Activated gamma-delta T cell treated with Interleukin-2 at 50 U/mL for 16 hours (primary cell): ENCODE measurements around the gene TC2N.
"Not testable (repeated sequence)": the region's sequence is repeated elsewhere in the genome, so short reads cannot be mapped to it uniquely, and the experiment has no call there.

Experiments
- DNase-seq: peaks from one replicate; pipeline ENCODE4 v3.0.0-alpha.2; 2020

TC2N gene

DNA sequence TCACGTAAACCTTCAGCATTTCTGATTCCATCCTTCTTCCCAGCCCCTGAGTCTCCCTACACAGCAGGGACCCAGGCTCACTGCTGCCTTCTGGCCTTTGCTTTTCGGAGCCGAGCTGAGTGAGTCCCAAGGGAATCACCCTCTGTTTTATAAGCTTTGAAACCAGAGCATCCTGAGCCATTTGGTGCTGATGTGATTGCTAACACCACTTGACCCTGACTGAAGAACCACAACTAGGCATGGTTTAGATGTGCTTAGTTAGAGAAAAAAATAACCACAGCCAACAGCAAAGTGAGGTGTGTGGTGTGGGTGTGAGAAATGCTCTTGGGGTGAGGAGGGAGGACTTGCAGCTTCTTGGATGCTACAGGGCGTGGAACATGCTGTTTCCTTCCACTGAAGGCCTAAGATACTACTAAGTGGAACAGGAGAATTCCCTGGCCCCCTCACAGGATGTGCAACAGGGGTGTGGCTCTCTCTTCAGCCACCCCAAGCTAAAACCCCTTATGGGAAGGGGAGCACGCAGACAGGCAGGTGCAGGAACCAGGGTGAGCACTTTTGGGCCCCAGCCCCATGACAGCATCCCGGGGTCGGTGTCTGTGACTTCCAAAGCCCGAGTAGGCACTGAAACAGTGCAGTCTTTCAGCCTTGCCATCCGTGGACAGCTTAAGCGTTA, at the start of gene TC2N:
TSS of gene TC2N (minus strand) at position 221 of the 673 bp plus-strand sequence. CDS start 53,767 bp downstream, outside the sequence.
- DNase-seq = peak; percentile 72

DNA sequence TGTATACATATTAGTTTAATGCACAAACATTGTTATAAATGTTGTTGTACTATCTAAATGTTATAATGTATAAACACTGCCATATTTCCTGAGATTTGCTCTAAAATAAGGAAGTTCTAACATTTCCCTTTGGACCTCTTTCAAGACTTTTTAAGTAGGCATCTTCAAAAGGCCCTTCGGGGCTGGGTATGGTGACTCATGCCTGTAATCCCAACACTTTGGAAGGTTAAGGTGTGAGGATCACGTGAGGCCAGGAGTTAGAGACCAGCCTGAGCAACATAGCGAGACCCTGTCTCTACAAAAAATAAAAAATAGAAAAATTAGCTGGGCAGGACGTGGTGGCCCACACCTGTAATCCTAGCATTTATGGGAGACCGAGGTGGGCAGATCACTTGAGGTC, 44.7 kb upstream of the TC2N start:
- DNase-seq = no peak

DNA sequence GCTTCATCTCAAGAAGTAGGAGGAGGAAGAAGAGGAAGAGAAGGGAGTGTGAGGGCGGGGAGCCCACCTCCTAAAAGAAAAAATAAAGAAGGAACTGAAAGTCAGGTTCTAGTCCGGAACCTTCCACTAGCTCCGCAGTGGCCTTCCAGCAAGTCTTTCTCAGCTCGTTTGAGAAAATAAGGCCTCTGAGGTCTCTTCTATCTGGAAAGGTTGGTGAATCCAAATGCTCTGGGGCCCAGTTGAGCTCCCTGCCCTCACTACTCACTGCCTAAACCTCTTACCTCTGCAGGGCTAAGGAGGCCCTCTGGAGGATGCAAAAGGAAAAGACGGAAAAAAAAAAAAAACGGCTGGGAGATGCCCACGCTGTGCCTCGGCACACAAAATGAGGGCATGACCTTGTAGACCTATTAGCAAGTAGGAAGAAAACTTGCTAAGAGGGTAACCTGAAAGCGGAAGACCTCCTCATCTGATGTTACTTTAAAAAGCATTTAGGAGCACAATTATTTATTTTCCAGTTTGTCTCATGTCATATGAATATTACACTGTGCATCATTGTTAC, 44.2 kb upstream of the TC2N start:
- DNase-seq = peak; percentile 39

DNA sequence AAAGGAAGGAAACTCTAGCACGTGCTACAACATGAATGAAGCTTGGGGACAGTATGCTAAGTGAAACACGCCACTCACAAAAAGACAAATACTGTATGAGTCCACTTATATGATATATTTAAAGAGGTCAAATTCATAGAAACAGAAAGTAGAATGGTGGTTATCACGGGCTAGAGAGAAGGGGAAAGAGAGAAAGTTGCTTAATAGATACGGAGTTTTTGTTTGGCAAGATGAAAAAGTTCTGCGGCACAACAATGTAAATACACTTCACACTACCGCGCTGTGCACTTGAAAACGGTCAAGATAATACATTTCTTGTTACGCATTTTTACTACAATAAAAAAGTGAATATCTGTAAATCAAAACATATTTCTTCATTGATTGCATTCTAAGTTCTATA, 42.9 kb upstream of the TC2N start:
- no peak for DNase-seq

DNA sequence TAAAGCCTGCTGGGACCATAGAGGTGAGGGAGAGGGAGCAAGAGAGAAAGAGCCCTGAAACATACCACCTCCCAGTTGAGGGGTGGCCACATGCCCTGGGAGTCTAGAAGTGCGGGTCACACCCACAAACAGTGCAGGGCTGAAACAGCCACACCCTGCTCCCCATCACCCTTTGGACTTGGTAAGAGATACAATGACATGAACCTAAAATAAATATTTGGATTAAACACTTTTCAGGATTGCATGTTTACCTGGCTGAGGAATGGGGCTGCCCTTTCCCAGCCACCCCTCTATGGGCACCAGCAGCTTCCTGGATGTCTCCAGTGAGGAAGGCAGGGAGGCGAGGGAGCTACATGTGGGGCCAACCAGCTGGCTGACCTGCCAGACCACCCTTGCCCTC, 39.0 kb upstream of the TC2N start:
- DNase-seq = no peak

DNA sequence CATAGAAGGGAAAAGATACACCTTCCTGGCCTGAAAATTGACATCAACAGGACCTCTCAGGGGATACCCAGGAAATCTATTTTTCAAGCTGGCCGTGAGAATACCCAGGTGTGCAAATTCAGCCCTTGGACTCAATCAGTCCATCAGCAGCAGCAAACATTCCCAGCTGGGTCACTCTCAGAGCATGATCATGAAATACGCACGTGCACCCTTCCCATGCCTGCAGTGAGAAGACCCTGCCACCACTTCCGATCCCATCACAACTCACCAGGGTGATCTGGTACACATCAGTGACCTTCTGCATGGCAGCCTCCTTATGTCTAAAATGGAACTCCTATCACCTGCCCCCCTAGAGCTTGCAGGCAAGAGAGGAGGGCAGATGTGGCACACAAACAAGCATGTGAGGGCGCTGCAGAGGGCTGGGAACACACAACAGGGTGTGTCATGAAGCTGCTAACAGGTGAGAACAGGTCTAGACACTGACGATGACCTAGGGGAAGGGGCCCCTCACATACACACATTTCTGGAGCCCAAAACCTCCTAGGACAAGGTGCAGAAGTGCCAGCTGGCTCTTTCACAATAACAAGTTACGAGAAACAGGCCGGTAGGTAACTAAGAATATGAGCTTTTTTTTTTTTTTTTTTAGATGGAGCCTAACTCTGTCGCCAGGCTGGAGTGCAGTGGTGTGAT, 37.8 kb upstream of the TC2N start:
- no peak for DNase-seq

DNA sequence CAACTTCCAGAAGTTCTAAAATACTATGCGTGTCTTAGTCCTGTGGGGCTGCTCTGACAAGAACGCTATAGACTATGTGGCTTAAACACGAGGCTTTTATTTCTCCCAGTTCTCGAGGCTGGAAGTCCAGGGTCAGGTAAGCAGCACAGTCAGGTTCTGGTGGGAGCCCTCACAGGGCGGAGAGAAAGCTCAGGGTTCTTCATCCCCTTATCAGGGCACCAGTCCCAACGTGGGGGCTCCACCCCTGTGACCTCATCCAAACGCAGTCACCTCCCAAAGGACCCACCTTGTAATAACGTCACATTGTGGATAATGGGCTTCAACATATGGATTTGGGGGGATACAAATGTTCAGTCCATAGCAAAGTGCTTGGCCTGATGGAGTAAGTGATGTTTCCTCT, 37.1 kb upstream of the TC2N start:
- DNase-seq = no peak

DNA sequence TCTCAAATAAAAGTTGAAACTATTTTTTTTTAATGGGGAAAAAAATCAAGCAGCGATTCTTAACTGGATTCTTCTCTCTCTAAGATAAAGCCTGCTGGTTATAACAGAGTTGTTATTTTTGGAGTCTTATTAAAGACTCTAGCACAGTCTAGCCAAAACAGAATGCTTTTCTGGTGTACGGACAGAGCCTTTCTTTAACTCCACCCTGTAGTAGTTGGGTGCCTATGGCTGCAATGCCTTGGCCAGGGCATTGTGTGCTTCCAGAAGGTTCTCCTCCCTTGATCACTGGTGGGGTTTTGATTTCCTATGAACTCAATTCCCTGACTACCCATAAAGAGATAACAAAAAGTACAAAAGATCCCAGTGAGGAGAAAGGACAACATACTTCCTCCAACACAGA, 35.7 kb upstream of the TC2N start:
- no peak for DNase-seq

DNA sequence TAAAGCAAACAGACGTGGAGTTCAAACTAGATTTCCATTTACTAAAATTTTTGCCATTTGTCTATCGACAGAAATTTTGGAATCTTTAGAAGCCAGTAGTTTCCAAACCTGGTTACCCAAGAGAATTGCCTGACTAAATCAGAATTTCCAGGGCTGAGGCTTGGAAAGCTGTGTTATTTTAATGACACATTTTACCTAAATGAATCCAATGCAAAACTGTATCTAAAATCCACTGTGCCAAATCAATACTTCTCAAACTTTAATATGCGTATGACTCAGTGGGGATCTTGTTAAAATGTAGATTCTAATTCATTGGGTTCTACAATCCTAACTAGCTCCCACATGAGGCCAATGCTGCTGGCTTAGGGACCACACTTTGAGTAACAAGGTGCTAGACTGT, 35.0 kb upstream of the TC2N start:
- DNase-seq = no peak

DNA sequence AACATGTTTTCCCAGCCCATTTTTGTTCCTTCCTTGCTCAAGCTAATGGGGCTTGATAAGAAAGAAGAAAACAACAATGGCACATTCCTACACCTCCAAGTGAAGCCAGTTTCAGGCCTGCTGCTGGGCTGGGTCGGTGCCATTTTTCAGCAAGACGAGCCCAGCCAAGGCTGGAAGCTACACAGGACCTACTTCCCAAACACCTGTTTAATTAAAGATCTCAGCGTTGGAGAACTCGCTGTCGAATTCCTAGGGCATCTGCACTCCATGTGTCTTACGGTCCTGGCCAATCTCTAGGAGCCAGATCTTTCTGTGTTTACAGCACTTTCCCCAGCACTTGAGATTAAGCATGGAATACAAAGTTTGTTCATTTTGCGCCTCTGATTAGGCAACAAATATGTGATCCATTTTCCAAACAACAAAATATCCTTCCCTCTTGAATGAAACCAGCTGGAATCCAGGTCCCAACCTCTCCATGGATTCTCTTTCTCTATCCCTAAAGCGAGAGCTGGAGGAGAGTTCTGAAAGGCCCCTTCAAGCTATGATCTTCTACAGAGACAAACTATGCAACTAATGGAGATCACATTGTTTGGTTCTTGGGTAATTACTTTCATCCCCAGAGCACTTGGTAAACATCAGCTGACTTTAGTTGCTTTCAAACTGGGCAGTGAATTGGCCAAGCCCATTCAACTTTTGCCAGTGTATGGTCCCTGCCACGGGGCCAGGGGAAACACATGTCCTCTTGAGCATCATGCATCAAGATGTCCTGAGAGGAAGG, 34.3 kb upstream of the TC2N start:
- no peak for DNase-seq

DNA sequence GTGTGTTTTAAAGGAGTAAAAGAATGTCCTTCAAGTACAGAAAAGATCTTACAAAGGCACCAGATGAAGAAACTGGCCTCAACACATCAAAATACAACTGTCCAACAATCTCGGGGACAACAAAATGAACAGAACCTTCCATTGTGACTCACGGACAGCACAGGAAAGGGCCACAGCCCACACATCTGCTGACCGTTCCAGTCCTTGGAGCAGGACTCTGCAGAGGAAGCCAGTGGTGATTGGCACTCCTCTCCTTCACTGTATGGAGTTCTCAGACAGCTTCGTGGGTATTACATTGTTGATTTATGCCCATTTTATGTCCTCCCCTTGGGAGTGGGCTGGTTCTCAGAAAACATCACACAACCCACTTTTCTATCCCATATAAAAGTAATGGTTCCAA, 32.5 kb upstream of the TC2N start:
- no peak for DNase-seq

DNA sequence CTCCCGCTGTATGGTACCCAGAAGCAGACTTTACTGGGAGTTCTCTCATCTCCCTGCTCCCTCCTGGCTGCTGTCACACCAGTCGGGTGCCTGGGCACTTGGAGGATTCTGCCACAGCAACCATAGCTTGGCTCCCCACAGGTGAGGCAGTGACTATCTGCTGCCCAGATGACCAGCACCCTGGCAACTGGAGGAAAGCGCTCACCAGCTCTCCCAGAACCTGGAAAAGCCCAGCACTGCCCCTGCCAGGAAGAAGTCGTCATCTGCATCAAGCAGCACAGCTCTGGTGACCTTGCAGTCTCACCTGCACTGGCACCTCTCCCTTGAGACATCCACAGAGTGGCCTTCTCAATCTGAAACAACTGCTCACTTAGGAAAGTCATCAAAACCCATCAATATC, 31.9 kb upstream of the TC2N start:
- no peak for DNase-seq

DNA sequence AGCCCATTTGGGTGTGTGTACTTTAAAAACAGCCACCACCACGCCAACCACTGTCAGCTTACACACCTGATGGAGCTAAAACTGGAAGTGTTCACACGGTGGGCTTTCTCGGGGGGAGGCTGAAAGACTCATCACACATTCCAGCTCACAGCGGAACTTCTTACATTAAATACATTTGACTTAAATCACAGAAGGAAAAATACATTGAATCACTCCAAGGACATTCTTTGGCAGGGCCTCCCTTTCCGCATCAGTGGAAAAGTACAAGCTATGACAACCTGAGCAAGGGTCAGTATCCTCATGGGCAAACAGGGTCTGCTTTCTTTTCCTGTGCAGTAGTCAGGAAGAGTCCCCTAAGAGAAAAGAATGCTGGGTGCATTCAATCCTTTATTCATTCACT, 31.0 kb upstream of the TC2N start:
- no peak for DNase-seq

DNA sequence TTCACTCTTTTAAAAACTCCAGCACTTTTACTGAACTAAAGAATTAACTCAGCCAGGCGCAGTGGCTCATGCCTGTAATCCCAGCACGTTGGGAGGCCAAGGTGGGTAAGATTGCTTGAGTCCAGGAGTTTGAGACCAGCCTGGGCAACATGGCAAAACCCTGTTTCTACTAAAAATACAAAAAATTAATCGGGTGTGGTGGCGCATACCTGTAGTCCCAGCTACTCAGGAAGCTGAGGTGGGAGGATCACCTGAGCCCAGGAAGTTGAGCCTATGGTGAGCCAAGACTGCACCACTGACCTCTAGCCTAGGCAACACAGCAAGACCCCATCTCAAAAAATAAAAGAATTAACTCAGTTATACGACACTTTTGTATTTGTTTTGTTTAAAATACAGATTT, 30.4 kb upstream of the TC2N start:
- not testable (repeated sequence) for DNase-seq

DNA sequence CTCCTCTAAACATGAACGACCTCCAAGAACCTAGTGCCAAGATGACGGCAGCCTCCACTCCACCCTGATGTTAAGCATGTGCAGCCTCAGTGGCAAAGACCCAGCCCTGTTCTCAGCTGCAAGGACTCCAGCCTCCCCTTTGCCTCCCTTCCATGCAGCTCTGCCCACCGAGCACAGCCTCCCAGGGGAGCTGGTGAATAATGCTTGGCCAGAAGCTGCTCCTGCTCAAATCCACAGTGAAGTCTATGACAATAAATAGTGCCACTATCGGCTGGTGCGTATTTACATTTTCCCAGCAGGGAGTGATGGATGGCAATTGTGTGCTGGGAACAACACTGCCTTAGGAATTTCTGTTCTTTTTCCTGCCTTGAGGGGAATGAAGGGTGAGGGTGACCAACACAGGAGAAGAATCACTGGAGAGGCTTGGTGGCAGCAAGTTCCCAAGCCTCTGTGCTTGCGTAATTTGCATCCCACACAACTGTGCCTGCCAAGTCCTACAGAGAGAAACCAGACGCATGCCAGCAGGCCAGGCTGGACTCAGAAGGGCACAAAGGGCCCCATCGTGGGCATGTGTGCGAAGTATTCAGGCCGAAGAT, 29.9 kb upstream of the TC2N start:
- no peak for DNase-seq

DNA sequence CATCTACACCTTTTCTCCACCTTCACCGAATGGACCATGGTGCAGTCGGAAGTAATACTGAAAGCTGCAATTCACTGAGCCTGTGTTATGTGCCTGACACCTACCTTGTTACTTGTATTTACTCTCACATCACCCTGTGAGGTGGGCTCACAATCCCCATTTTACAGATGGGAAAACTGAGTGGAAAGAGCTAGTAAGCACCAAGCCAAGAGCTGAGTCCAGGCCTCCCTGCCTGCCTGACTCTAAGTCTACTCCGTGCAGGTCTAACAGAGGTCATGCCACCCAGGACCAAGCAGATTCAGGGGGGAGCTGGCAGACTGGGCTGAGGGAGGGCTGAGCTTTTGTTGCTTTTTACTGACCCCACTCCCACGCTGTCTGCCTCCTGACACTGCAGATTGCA, 29.1 kb upstream of the TC2N start:
- no peak for DNase-seq

DNA sequence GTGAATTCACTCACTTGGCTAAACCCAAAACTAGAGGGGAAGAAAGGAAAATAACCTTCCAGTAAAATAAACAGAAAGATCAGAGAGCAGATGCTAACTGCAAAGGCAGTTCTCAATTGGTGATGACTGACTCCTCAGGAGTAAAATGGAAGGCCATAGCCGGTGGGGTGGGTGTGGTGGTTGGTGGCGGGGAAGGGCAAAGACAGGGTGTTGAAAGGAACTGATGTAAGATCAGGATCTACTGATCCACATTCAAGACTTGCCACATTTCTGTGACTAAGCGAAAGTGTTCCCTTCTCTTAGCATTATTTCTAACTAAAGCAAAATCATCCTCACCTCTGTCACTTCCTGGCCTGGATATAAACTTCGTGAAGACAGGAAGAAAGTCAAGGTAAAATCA, 26.3 kb upstream of the TC2N start:
- DNase-seq = no peak

DNA sequence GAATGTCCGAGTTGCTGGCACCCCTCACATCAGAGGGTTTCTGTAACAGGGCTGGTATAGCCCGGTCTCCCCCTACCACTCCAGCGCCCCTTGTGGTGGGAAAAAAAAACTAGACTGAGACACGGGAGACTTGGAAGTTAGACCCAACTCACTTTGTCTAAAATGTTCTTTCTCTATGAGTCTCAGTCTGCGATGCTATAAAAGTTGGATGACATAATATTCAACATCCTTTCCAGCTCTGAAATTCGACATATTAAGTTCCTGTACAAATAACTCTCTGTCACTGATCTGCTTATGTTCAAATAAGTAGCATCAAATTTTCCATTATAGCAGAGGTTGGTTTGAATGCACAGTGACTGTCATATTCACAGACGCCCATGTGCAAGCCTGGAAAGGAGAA, 25.7 kb upstream of the TC2N start:
- no peak for DNase-seq

DNA sequence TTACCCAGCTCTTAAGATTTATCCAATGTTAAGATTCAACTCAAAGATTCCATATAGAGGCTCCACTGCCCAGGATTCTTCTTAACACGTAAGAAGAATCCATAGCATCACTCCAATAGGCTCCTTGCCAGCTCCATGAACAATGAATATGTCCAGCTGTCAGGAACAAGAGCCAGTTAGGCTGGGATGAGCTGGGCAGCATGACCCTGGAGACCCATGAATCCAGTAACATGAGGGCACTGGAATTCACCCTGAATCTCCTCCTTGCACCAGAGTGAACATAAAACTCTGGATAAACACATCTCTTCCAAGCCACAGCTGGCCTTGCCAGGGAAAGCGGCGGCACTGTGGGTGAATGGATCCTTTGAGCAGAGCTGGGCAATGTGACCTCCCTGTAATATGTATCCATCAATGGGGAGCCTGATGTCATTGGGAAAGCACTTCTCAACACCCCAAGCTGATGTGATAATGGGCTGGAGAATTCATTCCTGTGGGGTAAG, 24.4 kb upstream of the TC2N start:
- DNase-seq = no peak

DNA sequence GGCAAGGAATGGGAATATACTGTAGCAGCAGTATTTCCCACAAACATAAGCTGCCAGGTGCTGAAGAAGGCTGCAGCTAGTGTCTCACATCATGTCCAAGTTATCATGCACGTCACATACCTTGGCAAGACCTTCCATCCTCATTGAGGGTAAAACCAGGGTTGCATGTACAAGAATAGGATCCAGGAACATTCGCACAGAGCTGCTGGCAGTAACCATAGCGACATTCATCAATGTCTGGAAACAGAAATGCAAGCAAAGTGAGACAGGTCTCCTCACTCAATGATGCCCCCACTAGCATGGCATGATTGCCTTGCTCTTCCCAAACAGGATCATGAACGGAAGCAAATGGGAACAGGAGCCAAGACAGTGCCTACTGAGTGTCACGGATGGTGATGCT, 23.8 kb upstream of the TC2N start:
- no peak for DNase-seq

DNA sequence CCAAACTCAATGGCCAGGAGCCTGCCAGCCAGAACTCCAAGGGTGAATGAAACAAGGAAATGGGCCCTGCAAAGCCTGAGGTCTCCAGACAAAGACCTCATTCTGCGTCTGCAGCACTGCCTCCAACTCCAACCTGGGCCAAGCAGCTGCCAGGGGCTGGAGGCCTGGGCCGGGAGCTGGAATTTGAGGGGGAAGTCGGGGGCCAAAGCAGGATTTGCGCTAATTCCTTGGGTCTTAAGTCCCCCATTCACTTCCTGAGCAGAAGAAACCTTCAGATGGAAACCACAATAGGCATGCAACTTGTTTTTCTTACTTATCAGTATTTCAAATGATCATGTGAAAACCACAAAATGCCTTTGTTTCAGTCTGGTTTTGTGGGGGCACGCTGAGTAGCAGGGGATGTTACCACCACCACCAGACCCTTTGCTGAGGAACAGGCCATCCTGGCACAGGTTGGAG, 23.0 kb upstream of the TC2N start:
- DNase-seq = no peak

DNA sequence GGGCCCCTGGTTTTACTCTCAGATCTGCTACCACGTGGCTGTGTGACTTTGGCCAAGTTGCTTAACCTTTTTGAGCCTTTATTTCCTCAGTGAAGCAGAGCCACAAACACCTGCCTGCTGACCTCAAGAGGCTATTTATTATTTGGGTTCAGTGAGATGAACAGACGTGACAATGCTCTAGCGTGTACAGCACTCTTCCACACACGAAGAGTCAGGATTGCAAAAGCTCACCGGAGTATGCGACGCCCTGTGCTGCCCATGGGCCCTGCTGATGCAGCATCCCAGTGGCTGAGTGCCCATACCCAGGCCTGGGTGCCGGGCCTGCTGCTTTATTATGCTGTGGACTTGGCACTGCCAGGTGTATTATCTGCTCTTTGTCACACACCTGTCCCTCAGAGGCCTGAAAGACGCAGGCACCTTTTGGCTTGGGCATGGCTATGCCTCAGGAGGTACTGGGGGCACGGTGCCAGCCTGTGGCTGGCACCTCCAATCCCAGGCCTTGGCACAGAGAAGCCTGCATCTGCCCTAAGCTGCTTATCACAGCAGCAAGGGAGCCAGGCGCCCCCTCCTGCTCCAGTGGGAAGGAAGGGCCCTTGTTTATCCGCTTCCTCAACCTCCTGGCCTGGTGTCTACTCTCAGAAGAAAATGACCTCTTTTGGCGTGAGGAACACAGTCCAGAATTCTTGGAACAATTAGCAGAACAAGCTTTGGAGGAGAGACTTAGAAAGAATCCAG, 22.3 kb upstream of the TC2N start:
- DNase-seq = no peak
